Activated CD8-positive, alpha-beta memory T cell treated with anti-CD3 and anti-CD28 coated beads, Interleukin-2, amount 50 U/mL, for 48 hours (primary cell): ENCODE data around the gene C10orf105.

Experiments used
- DNase-seq: peaks from one replicate; pipeline ENCODE4 v3.0.0-alpha.2; 2020

C10orf105 gene, protein sequence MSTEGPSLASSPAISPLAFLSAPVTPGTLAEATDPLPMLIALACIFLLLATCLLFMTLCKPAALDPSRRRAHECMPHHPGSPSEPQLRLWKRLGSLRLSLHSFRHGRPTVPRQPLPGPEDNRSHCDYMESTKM

DNA sequence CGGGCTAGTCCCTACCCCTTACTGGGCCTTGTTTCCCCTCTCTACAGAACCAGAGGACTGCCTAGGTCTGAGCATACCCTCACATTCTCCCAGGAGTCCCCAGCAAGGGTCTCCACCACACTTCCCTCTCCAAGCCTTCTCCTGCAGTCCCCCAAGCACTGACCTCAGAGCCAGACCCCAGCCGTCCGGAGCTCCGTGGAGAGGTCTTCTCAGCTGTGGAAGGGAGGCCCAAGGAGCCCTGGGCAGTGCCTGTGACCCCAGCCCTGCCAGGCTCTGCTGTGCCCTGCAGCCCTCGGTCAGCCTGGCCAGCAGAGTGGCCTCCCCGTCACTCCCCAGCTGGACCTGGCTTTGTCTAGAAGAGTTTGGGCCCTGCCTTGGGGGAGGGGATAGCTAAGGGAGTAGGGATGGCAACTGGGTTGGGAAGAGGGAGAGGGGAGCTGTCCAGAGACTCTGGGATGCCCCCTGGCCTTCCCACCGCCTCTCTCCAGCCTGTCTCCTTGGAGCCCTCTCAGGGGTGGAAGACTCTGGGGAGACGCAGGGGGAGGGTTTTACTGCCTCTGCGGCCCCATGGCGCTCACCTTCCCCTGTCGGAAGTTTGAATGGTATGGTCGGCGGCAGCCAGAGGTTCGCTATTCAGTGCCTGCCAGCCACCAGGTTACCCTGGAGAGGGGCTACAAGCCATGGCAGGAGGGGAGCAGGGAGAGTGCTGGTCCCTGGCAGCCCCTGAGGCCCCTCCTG is at the start of gene C10orf105:
Gene C10orf105 (minus strand): TSS at position 315 of the 738 bp plus-strand sequence. CDS start 3,441 bp downstream, outside the sequence.
- no peak for DNase-seq

DNA sequence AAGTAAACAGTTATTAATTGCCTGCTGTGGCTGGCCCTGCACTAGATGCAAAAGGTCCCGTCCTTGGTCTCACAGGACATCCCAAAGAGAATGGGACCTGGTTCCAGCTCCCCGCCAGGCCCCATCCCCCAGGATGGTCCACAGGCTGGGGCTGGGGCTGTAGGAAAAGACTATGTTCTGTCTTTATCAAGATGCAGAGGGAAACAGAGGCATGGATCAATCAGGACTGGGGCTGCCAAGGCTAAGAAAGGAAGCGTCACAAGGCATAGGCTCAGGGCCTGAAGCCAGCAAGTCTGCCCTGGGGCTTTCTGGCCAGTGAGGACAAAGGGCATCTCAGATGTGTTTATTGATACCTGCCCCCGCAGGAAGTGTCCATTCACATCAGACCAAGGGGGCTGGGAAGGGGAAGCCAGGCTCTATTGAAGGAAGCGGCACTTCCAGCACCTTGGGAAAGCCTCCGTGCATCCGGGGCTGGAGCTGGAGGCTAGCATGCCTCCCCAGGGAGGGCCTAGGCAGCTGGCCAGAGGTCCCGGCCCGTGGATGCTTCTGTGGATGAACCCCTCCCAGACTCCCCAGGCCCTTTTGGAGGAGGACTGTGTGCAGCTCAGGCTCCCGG is 48.0 kb upstream of the C10orf105 start:
- no peak for DNase-seq

DNA sequence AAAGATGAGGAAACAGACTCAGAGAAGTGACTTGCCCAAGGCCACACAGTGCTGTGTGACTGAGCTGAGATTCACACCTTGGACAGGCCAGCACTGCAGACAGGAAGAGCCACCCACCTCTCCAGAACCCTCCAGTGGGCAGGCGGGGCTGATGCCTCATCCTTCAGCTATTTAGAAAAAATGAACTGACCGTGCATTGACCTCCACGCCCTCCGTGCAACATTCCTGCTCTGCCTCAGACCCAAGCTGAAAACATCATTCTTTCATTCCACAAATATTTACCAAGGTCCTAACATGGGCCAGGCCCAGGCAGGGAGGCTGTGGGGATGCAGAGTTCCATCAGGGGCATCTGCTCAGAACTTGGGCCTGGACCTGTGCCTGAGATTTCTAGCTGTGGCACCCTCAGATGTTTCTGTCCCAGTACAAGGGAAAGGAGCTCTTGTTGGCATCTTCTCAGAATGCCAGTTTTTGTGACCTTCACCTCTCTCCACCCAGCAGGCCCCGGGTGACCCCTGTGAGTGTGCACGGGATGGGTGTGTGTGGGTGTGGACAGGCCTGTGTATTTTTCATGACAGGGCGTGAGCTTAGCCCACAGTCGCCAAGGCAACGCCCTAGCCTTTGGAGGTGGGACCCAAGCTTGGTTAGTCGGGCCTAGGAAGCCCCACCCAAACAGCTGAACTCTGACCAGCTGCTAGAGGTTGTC is 47.3 kb upstream of the C10orf105 start:
- DNase-seq = no peak

DNA sequence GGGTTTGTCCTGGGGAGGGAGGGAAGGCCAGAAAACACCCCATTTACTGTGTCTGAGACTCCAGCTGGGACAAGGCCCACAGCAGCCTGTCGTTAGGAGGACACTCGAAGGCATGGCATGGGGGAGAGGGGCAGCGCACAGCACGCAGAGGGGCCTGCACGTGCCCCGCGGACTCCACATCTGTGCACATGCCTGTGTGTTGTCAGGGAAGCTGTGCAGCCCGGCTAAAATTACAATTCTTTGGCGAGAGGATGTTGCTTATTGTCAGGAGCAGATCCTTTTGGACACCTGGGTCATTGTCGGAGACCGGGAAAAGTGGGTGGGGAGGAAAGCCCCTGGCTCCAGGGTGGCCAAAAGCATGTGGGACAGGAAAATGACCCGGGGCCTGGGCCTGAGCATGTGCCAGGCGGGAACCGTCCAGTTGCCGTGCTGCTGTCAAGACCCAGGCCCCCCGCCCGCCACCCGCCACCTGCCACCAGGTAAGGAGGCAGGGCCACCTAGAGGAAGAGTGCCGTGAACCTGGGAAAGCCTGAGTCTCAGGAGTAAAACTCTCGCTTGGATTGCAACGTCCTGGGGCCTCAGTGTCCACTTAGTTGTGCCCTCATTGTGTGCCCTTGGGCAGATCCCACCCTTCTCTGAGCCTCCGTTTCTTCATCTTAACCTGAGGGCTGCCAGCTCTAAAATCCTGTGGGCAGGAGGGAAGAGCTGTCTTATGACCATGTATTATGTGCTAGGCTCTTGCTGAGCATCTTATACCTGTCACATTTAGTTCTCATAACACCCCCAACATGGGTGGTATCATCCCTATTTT is 46.5 kb upstream of the C10orf105 start:
- no peak for DNase-seq

DNA sequence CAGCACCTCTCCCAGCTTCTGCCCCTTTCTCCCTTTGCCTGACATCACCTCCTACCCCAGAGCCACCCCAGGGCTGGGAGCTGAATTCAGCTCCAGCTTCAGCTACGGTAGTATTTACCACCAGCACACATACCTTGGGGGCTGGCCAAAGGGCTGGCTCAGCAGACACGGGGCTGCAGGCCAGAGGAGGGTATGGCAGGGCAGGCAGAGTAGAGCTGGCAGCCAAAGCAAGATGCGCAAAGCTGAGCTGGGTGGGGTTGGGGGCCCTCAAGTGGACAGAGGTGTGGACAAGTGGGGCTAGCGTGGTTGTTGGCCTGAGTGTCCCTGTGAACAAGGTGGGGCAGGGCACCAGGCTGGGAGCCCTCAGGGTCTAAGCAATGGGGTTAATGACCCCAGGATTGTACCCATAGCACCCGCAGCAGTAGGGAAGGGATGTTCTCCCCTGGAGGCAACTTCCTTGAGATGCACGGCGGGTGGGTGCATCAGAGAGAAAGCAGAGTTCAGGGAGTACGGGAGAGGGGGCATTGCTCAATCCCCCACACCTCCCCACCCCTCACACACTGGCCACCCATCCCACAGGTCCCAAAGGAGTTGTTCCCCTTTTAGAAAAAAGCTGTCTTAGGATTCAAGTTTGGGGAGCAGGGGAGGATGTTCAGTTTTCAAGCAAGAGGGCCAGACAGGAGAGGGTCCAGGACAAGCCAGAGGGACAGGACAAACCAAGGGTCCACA is 45.8 kb upstream of the C10orf105 start:
- DNase-seq = no peak

DNA sequence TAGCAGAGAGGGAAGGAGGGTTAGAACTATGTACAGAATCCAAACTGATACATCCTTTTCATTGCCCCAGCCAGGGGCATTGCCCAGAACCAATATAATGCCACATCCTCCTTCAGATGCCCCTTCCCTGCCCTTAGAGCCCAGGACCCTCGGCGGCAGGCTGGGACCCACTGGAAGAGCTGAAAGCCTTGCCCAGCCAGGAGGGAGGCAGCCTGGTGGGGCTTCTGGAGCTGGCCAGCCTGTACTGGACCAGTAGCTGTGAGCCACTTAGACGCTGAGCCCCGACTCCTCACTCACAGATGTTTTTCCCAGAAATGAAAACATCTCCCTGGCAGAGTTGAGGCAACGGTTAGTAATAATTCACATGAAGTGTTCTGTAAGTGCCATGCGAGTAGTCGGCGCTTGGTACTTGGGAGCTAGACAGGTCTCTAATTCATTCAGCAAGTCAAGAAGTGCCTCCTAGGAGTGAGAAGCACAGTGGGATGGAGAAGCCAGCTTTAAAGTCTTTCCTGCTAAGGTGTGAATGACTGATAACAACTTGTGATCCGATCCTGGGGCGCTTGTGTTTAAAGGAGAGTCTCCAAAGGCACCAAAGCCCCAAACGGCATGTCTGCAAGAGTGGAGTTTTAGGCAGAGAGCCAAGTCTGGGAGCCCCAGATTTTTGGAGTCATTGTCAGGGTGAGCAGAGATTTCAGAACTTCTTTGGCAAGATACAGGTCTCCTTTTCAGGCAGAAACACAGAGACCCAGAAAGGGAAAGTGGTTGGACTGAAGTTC is 44.0 kb upstream of the C10orf105 start:
- no peak for DNase-seq

DNA sequence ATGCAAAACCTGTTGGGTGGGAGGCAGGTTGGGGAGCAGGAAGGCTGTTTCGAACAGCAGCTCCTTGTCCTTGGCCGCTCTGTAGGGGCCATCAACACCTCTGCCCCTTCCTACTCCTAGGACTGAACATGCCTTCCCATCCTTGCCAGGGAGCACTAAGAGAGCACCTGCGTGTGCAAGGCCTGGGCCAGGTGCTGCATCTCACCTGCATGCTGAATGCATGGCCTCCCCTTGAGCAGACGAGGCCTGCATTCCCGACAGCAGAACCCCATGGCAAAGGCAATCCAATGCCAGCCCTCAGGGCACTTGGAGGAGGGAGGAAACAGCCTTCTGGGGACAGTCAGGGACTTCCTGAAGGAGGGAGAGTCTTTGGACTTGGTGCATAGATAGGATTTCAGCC is 42.7 kb upstream of the C10orf105 start:
- DNase-seq = no peak

DNA sequence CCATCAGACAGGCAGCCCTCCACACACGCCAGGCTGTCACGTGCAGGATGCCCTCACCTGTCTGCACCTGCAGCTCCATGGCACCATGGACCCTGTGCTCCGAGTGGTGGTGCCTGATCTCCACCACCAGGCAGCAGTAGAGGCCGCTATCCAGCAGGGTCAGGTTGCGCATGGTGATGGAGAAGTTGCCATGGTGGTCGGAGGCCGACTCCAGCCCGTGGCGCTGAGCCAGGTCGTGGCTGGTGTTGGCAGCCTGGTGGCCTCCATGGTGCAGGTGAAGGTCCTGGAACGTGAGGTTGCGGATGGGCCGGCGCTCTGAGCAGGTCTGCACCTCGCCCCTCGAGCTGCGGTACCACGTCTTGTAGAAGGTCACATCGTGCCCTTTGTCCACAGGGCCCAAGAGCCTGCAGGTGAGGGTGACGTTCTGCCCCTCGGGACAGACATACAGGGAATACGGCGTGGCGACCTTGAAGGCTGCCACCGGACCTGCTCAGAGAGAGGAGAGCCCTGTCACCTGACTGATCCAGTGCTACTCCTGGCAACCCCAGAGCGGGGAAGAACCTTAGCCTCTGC is 42.0 kb upstream of the C10orf105 start:
- no peak for DNase-seq

DNA sequence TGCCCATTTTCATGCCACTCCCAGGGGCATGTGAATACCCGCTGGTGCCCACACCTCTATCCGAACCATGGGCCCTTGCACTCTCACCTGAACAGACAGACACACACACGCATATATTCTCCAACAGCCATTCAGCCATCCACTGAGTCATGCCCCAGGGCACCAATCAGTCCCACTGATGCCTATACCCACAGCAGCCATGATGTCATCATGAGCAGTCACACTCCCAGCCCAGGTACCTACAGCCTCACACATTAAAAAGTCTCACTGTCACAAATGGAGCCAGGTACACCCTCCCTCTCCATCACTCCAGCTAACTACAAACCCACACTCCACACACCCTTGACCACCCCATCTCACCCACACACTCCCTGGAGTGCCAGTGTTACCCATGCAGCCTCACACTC is 41.5 kb upstream of the C10orf105 start:
- peak; percentile 63 for DNase-seq

DNA sequence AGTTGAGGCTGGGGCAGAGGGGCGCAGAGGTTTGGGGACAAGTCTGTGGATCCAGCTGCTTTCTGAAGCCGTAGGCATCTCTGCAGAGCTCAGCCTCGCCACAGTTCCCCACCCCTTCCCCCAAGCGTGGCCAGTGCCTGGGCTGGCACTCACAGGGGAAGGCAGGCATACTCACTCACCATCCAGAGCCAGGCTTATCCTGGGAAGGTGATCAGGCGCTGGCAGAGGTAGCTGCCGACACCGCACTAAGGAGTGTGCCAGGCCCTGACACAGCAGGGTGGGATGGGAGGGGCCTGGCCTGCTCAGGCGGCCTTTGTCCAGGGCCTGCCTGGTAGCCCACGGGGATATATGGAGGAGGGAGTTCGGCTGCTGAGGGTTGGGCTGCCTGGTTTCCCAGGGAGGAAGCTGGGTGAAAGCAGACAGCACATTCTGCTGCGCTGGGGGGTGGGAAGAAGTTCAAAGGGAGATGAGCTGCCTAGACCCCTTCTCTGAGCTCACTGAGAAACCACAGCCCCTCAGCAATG is 37.9 kb upstream of the C10orf105 start:
- no peak for DNase-seq

DNA sequence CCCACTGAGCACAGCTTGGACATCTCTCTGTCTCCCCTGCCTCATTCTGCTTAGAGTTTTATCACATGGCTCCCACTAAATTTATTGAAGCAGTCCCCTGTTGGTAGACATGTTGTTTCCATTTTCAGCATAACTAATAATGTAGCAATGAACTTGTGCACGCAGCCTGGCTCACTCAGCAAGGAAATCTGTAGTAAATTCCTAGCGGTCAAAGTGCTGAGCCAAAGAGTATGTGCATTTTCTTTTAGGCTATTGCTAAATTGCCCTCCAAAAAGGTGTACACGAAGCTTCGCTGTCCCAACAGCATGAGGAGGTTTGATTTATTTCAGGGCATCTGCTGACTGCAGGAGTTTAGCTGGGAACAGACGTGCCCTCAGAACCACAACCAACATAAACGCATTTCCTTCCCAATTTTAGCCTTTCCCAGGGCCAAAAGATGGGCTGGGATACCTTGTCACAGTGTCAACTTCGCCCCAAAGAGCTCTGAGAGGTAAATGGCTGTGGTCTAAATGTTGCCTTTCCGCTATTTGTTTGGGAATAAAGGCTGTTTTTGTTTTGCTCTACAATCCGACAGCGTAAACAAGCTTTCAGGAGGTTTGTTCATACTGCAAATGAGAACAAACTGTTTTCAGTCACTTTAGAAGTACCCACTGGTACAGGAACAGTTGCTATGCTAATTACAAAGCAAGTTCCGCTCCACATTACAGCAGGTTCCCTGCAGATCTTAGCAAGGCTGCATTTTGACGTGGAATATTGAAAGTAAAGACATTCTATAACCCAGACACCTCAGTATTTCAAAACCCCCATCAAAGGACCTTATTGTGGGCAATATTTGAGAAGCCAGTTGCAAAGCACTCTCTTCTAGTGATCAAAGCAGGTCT is 37.0 kb upstream of the C10orf105 start:
- DNase-seq = no peak

DNA sequence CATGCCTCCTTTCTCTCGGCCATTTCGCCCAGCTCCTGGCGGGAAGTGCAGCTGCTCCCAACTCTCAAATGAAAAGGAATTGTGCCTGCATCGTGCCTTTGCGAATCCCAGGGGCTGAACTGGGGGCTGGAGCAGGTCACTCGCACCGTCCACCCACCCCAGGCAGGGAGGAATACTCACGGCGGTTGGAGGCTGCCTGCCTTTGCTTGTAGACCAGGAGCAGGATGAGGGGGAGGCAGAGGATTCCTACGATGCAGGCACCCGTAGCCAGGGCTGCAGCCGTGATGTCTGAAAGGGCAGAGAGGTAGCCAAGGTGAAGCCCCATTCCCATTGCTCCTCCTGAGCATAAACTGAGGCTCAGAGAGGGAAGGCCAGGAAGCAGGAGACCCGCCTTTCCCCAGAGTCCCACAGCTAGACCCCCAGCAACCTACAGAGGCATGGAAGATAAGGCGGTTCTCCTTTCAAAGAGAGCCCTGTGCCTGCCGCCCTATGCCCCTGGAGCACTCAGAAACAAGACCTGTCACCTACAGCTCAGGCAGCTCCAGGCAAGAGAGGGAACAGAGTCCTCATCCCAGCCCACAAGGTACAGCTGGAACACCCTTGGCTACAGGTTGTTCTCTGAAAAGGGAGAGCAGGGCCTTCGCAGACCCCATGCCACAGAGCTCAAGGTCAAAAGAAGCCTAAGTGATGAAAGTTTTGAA is 35.8 kb upstream of the C10orf105 start:
- no peak for DNase-seq

DNA sequence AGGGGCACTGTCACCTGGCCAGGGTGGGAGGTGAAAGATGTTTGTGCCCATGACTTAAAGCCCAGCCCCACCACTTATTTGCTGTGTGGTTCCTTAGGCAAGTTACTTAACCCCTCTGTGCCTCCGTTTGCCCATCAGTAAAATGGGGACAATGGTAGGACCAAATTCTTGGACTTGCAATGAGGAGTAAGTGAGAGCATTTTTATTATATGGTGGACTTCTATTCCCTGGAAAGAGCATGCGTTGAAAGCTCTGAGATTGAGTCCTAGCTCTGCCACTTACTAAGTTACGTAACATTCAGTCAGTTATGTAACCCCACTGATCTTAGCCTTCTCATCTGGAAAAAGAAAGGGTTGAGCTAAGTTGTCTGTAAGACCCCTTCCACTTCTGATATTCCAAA is 35.0 kb upstream of the C10orf105 start:
- no peak for DNase-seq

DNA sequence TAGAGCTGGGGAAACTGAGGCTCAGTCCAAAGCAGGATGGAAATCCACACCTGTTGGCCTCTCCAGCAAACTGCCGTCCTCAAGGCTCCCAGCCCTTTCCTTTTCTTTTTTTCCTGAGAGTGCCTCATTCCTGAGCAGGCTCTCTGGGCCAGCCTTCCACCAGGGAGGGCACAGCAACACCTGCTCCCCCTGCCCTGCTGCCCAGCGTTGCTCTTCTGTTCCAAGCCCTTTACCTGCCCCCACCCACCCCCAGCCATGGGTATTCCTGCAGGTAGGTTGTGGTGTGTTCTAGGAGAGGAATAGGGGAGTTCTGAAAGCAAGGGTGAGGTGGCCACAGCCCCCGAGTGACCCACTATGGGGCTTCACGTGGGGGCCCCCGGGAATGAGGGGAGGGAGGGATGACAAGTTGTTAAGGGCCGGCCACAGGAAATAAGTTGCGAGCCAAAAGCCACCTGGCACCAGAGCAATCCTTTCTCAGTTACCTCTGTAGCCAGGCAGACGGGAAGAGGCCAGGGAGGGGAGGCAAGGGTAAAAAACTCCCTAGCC is 34.5 kb upstream of the C10orf105 start:
- DNase-seq = no peak

DNA sequence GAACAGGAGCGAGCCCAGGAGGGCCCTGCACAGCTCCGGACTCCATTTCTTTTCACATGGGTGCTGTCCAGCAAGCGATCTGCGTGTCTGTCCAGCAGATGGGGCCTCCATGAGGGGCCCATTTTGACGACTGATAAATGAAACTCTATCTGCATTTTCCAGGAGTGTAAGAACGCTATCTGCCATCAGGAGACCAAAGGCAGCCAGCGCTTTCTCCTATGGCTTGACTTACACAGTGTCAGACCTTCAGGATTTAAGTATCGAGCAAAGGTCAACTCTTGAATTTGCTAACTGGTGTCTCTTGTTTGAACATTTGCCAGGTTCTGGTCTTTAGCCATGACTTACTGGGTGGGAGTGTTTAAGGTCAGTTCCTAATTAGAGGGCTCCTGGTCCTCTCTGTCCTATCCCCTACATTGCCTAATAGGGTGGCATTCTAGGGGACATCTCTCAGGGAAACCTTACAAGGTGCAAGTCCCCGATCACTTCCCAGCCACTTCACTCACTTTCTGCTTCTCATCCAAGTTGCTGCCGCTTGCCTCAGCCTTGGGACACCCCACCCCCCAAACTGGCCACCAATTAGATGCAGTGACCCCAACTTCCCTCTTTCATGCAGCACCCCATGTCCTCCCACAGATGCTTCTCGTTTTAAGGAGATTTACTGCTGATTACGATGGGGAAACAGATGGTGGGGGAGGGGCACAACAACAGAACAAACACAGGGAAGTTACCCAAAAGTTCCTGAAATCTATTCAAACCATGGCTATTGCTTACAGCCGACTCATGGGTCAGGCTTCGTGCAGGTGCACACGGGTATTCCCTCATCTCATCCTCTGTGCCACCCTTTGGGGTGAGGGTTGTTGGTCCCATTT is 33.7 kb upstream of the C10orf105 start:
- no peak for DNase-seq

DNA sequence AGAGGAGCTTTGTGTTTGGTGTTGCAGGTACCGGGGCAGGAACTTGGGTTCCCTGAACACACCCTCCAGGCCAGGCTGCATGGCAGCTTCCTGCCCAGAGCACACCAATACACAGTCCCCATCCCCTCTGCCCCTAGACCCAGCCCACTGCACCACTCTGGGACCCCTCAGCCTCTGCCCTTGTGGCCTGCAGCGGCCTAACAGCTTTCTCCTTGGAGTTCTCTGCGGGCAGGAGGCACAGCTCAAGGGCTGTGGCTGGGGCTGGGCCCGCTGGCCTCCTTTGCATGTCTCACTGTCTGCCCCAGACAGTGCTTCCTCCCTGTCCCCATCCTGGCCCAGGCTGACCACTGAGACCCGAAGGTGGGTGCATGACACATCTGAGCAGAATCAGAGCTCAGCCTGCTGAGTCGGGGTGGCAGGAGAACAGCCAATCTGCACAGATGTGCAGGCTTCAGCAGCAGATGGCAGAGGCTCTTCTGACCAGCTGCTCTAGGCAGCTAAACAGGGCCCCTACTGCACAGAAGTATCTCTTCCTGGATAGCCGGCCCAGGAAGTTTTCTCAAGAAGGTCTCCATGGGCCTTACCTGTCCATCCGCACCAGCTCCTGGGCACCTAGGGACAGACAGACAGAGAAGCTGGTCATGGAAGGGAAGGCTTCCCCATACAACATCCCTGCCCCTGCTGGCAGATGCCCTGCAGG is 33.0 kb upstream of the C10orf105 start:
- DNase-seq = no peak
